GM12864 (cell line): ENCODE results near the gene HSD11B1L.

Experiments used
- DNase-seq: peaks from one replicate; pipeline ENCODE4 v3.0.0-alpha.2; 2011; ENCODE audit warnings: low read depth
- H3K4me3 ChIP-seq: 2 replicates; pipeline ENCODE4 v1.5.1; 2011; ENCODE audit warnings: mild to moderate bottlenecking, low read depth, low read length, control low read depth
- TF ChIP-seq, protein P1 (sequence below): IDR thresholded peaks from 2 replicates; pipeline ENCODE4 v1.5.1; 2011; ENCODE audit warnings: low read depth, mild to moderate bottlenecking, moderate library complexity, low read length, control low read depth, inconsistent platforms; ENCODE audit errors: missing control alignments

HSD11B1L gene

GRCh38 chr19:5695649-5696195 lies 14.9 kb downstream of the HSD11B1L start:
- H3K4me3 ChIP-seq = no peak overlapping the region
- TF ChIP-seq, protein P1, sequence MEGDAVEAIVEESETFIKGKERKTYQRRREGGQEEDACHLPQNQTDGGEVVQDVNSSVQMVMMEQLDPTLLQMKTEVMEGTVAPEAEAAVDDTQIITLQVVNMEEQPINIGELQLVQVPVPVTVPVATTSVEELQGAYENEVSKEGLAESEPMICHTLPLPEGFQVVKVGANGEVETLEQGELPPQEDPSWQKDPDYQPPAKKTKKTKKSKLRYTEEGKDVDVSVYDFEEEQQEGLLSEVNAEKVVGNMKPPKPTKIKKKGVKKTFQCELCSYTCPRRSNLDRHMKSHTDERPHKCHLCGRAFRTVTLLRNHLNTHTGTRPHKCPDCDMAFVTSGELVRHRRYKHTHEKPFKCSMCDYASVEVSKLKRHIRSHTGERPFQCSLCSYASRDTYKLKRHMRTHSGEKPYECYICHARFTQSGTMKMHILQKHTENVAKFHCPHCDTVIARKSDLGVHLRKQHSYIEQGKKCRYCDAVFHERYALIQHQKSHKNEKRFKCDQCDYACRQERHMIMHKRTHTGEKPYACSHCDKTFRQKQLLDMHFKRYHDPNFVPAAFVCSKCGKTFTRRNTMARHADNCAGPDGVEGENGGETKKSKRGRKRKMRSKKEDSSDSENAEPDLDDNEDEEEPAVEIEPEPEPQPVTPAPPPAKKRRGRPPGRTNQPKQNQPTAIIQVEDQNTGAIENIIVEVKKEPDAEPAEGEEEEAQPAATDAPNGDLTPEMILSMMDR = no peak
- no peak for DNase-seq

- H3K4me3 ChIP-seq = no peak overlapping the region
- TF ChIP-seq, protein P1 = no peak
- no peak for DNase-seq
These were observed 15.6 kb downstream of the HSD11B1L start for GRCh38 chr19:5696196-5697021.

DNA sequence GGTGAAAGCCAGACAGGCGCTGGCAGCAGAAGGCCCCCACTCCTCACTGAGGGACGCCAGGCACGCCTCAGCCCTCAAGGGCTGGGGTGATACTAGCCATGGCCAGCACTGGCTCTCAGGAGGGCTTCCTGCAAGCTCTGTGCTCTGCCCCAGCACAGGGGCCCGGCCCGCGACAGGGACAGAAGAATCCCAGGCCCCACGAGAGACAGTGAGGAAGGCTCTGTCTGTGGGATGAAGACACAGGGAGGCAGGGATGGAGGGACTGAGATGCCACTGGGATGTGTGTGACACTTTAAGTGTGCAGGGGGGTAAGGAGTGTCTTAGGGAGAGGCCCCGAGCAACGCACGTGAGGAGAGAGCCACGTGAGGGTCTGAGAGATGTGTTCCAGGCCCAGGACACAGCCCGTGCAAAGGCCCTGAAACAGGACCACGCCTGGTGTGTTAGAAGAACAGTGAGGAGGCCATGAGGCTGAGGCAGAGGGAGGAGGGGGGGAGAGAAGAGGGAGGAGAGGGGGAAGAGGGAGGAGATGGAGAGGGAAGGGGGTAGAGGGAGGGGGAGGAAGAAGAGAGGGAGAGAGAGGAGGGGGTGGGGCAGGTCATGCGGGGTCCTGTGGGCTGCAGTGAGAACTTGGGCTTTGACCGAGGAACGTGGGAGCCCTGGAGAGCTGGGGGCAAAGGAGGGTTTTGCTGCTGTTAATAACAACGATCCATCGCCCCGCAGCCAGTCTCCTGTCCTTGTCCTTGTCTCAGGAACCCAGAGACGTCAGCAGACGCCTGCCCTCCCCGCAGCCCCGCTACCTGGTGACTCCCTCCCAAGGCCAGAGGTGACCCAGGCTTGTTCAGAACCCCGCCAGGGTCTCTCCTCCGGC lies 16.4 kb downstream of the HSD11B1L start:
- DNase-seq = no peak
- no peak overlapping the region for H3K4me3 ChIP-seq
- TF ChIP-seq, protein P1 = no peak

- TF ChIP-seq, protein P1 = no peak
- no peak for DNase-seq
- H3K4me3 ChIP-seq = no peak overlapping the region
These were observed 17.2 kb downstream of the HSD11B1L start for GRCh38 chr19:5697890-5698634.

DNA sequence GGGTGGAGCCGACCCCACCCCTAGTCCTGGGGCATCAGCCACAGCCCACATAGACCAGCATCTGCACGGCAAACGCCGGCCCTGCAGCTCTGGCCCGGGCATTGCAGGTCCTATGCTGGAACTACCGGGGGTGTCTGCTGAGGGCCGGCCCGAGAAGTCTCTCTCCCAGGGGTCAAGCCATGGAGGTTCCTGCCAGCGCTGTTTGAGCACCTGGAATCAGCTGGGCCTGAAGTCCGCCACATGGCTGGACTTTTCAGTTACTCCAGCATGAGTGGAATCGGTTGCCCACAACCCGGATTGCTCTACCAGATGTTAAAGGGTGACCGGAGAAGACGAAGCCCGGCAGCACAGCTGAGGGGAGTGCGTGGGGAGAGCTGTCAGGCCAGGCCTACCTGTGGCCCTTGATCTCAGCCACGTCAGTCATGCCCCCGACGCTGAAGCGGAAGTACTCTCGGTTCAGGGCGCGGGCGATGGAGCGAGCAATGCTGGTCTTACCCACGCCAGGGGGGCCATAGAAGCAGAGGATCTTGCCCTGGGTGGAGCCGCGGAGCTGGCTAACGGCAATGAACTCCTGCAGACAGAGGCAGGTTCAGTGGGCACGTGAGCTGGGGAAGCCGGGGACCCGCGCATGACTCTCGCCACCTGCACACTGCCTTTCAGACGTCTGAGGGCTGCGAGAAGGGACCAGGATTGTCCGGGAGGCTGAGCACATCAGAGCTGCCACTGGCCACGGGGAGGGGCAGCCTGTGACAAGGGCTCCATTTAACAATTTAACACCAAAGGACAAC lies 18.0 kb downstream of the HSD11B1L start:
- DNase-seq = no peak
- H3K4me3 ChIP-seq = no peak overlapping the region
- TF ChIP-seq, protein P1 = no peak
